AG04449 (cell line): ENCODE measurements around the gene SIN3A.

Experiments
- CTCF ChIA-PET: fragments of 350-600 bp; formaldehyde crosslinking; extraction: SDS; loops from one replicate; lab custom pipeline; 2021; ENCODE audit warnings: antibody characterized with exemption; lab: Yijun Ruan, JAX
- POLR2A ChIA-PET: fragments of 400-600, 350-600 bp; formaldehyde crosslinking; extraction: SDS; loops from one replicate; lab custom pipeline; 2020; ENCODE audit warnings: antibody characterized with exemption, inconsistent platforms; lab: Yijun Ruan, JAX
- DNase-seq: peaks from one replicate; pipeline ENCODE4 v3.0.0-alpha.2; 2010; ENCODE audit warnings: low read depth, low spot score
- H3K4me3 ChIP-seq: 2 replicates; pipeline ENCODE4 v1.5.1; 2011; ENCODE audit warnings: low read depth, mild to moderate bottlenecking, control low read depth, low read length
- TF ChIP-seq, protein P1 (sequence below): IDR thresholded peaks from one replicate; pipeline ENCODE4 v1.5.1; 2011; ENCODE audit warnings: mild to moderate bottlenecking, moderate library complexity, low read length, control low read depth, inconsistent platforms; ENCODE audit not compliant: insufficient read depth; ENCODE audit errors: missing control alignments

SIN3A gene

DNA sequence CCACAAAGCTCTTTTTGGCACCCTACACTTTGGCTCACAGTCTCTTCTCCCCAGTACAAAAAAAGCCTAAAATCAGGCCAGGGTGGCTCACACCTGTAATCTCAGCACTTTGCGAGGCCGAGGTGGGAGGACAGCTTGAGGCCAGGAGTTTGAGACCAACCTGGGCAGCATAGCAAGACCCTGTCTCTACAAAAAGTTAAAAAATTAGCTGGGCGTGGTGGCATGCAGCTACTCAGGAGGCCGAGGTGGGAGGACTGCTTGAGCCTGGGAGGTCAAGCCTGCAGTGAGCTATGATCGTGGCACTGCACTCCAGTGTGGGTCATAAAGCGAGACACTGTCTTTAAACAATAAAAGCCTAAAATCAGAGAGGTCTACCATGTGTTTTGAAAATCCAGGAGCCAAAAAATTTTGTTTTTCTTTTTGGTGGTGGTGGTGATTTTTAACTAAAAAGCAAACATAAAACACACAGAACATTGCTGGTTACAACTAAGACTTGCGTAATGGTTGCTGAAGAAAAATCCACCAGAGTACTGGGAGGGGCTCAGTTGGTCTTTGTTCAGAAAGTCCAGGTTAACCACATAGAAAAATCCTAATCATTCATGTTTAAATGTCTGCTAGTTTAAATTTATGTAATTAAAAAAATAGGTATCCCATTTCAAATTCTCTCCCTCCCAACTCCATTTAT, 81.5 kb downstream of the SIN3A start:
- TF ChIP-seq, protein P1, sequence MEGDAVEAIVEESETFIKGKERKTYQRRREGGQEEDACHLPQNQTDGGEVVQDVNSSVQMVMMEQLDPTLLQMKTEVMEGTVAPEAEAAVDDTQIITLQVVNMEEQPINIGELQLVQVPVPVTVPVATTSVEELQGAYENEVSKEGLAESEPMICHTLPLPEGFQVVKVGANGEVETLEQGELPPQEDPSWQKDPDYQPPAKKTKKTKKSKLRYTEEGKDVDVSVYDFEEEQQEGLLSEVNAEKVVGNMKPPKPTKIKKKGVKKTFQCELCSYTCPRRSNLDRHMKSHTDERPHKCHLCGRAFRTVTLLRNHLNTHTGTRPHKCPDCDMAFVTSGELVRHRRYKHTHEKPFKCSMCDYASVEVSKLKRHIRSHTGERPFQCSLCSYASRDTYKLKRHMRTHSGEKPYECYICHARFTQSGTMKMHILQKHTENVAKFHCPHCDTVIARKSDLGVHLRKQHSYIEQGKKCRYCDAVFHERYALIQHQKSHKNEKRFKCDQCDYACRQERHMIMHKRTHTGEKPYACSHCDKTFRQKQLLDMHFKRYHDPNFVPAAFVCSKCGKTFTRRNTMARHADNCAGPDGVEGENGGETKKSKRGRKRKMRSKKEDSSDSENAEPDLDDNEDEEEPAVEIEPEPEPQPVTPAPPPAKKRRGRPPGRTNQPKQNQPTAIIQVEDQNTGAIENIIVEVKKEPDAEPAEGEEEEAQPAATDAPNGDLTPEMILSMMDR = no peak
- ChIA-PET POLR2A (interaction anchor here (0.6 kb wide), 1 partner anchor 86 kb away, joined by 3 read pairs; no protein-coding TSS in a partner anchor), CTCF (interaction anchor here (1.0 to 3.7 kb wide), 6 partner anchors 10 to 270 kb away, joined by 3 to 25 read pairs (median 4); partner anchors contain the start of gene IMP3)
- no peak for DNase-seq
- H3K4me3 ChIP-seq = no peak overlapping the region

DNA sequence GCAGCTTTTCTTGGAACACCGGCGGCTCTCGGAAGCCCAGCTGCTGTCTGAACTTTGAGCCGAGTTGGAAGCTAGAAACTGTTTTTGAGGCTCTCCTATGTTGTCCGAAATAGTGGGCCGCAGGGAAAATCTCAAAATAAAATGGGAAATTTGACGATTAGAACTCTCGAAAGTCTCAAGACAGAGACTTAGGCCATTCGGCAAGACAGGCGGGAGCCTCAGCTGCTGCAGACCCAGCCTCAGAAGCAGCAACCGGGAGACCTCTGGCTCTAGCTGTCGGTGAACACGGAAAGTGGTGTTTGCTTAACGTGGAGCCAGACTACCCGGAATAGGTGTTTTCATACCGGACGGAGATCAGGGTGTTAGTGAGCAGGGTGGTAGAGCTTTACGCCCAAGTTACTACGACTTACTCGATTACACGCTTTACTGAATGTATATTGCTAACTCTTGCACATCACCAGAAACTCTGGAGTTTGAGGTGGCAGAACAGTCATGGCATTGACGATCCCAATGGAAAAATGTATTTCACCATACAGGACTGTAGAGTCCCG, 82.7 kb downstream of the SIN3A start:
- no peak for DNase-seq
- peak overlapping the region; percentile 86 for H3K4me3 ChIP-seq
- POLR2A ChIA-PET = interaction anchor here (0.7 to 1.9 kb wide), 10 partner anchors 13 to 279 kb away, joined by 3 to 12 read pairs (median 4); partner anchors contain the start of genes C15orf39, IMP3, SIN3A and SNX33
- TF ChIP-seq, protein P1 = no peak
- CTCF ChIA-PET = interaction anchor here (1.0 to 3.7 kb wide), 27 partner anchors 8 to 433 kb away, joined by 3 to 50 read pairs (median 8); partner anchors contain the start of genes IMP3 and SNX33

DNA sequence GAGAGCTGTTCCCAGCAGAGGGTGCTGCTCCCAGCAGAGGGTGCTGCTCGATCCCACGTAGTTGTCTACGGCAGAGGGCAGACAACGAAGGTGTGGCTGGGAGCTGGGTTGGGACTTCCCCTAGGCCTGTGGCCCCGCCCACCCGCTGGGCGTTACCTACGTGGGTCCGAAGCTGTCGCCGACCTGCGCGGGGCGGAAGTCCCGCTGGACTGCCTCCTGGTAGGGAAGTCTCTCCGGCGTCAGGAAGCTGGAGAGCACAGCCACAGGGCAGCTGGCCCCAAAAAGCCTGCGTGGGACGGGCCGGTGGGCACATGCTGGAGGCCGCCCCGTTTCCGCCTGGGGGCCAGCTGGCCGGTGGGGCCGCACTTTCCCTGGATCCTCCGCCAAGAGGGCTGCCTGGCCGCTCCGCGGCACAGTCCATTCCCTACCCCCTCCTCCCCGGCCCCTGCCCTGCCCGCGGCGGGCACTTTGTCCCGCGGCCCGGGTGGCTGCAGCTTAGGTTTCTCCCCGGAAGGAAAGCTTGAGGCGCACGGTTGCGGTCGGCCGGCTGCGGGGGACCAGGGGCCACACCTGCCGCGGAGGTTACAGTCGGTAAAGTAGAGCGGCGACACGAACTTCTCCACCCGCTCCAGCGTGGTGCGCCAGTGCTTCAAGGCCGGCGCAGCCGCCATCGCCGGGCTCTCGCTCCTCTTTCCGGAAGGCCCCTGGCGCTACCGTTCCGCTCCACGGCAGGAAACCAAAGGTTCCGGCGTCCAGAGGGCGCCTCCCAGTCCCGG, 83.4 kb downstream of the SIN3A start, which contains the start of gene MAN2C1:
Gene MAN2C1, minus strand, starts transcription at position 695 of the 776 bp plus-strand sequence. Its CDS starts 24 bp downstream, at position 671.
- peak within 1 kb of the TSS; percentile 86 for H3K4me3 ChIP-seq
- peak; percentile 81 for DNase-seq
- TF ChIP-seq, protein P1 = peak; percentile 90
- CTCF ChIA-PET = interaction anchor here (0.6 to 3.7 kb wide), 48 partner anchors 8 to 554 kb away, joined by 3 to 50 read pairs (median 4); partner anchors contain the start of genes IMP3, PTPN9, SIN3A and SNUPN
- POLR2A ChIA-PET = interaction anchor here (0.6 to 1.9 kb wide), 17 partner anchors 9 to 345 kb away, joined by 3 to 12 read pairs (median 4); partner anchors contain the start of genes C15orf39, IMP3, PPCDC and SIN3A

DNA sequence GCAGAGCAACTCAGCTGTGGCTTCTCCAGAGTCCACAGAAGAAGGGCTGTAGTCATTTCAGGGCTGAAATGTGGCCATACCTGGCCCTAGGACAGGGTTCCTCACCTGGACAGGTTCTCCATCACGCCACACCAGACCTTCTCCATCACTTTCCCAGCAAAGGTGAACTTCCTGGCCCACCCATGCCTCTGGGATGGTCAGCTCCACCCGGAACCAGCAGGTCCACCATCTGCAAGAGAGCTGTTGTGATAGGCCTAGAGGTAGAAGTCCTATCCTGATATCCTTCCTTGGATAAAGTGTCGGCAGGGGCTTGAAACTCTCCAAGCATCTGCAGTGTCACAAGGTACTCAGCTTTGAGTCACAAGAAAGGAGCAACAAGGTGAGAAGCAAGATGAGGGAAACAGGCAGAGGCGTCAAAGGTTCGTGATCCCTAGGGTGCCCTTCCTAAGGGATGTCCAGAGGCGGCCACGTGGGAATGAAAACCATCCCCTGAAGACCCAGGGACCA, 84.0 kb downstream of the SIN3A start:
- H3K4me3 ChIP-seq = peak overlapping the region; percentile 86
- ChIA-PET CTCF (interaction anchor here (0.6 to 3.7 kb wide), 45 partner anchors 8 to 554 kb away, joined by 3 to 50 read pairs (median 5); partner anchors contain the start of genes IMP3, PTPN9, SIN3A and SNUPN), POLR2A (interaction anchor here (0.6 to 1.9 kb wide), 13 partner anchors 8 to 344 kb away, joined by 3 to 12 read pairs (median 4); partner anchors contain the start of genes IMP3, PPCDC and SIN3A)
- TF ChIP-seq, protein P1 = no peak
- DNase-seq = no peak

DNA sequence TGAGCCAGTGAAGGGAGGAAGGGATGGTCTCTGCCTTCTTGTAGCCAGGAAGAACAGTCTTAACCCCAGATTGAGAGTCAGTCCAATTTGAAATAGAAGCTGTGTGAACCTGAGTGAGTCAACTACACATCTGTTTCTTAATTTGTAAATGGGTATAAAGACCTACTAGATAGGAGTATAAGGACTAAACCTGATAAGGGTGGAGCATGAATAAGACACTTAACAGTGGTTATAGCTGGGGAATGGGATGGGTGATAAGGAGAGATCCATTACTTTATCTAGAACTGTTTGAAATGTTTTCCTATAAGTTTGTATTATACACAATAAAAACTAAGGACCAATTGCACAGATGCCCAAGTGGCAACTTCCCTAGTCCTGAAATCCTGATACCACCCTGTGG, 84.5 kb downstream of the SIN3A start:
- CTCF ChIA-PET = interaction anchor here (0.6 to 3.7 kb wide), 26 partner anchors 8 to 435 kb away, joined by 3 to 50 read pairs (median 8); partner anchors contain the start of genes IMP3, PTPN9, SIN3A and SNUPN
- POLR2A ChIA-PET = interaction anchor here (1.0 to 1.8 kb wide), 6 partner anchors 8 to 304 kb away, joined by 3 to 11 read pairs (median 6); no protein-coding TSS in a partner anchor
- TF ChIP-seq, protein P1 = no peak
- no peak overlapping the region for H3K4me3 ChIP-seq
- DNase-seq = no peak
